Measurements from ENCODE around the gene HAGH. TPM values are rescaled to one million over a fixed set of nuclear protein-coding genes. Genes with fewer than 3 reads are reported as not detected.

HAGH gene
- total RNA-seq, 1 experiment from 2014 or later = 48.2 TPM

DNA sequence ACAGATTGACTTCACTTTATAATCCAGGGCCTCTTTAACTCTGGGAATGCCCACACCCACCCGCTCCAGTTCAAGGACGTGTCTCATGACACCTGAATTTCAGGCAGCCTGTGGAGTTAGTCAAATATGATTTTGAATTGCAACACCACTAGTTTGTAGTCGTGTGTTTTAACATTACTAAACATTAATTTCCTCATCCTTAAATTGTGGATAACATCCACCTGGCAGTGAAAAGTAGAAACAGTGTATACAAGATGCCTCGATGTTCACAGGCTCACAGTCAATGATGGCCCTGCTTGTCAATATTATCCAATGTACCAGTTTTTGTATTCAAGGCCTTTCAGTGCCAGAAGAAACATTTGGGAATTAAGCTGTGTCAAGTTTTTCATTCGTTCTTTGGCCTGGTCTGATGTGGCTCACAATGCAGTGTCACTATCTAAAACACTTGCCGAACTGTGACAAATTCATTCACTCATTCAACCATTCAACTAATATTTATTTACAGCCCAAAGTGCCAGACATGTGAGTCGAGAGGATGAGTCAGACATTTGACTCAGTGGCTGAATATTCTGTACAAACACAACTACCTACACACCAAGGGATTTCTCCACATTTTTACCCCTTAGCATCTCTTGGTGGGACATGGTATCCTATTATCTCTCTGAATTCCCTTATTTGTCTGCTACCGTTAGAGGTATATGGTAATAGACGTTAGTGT lies 43.9 kb upstream of the HAGH start:
- DNase-seq = no peak
- Mint-ChIP-seq H3K27me3 (ENCODE audit: unreplicated experiment) (peaks cover 10% of the 10 kb centered on the region), H3K4me1 (ENCODE audit: low read depth, unreplicated experiment) (peaks cover 13% of the 10 kb centered on the region), H3K27ac (ENCODE audit: unreplicated experiment) (peak overlapping the region; percentile 18), H3K9me3 (ENCODE audit: low read depth, unreplicated experiment) (peaks cover 2% of the 10 kb centered on the region), H3K4me3 (ENCODE audit: low read depth, unreplicated experiment) (no peak overlapping the region), H3K36me3 (ENCODE audit: insufficient read depth, unreplicated experiment) (no peaks in the 10 kb centered on the region)
- CTCF ChIA-PET = interaction anchor here (0.6 to 1.1 kb wide), 2 partner anchors 61 to 882 kb away, joined by 3 to 4 read pairs; partner anchors contain the start of gene SRRM2
- intact Hi-C loops (cut with micrococcal nuclease; ENCODE audit: unreplicated experiment) = no loop called here
- TF ChIP-seq, protein P1, sequence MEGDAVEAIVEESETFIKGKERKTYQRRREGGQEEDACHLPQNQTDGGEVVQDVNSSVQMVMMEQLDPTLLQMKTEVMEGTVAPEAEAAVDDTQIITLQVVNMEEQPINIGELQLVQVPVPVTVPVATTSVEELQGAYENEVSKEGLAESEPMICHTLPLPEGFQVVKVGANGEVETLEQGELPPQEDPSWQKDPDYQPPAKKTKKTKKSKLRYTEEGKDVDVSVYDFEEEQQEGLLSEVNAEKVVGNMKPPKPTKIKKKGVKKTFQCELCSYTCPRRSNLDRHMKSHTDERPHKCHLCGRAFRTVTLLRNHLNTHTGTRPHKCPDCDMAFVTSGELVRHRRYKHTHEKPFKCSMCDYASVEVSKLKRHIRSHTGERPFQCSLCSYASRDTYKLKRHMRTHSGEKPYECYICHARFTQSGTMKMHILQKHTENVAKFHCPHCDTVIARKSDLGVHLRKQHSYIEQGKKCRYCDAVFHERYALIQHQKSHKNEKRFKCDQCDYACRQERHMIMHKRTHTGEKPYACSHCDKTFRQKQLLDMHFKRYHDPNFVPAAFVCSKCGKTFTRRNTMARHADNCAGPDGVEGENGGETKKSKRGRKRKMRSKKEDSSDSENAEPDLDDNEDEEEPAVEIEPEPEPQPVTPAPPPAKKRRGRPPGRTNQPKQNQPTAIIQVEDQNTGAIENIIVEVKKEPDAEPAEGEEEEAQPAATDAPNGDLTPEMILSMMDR (IDR thresholded peaks at IDR 0.05; ENCODE audit: unreplicated experiment) = no peak
- BruUV-seq (replicated peaks) = no TSS peak

DNA sequence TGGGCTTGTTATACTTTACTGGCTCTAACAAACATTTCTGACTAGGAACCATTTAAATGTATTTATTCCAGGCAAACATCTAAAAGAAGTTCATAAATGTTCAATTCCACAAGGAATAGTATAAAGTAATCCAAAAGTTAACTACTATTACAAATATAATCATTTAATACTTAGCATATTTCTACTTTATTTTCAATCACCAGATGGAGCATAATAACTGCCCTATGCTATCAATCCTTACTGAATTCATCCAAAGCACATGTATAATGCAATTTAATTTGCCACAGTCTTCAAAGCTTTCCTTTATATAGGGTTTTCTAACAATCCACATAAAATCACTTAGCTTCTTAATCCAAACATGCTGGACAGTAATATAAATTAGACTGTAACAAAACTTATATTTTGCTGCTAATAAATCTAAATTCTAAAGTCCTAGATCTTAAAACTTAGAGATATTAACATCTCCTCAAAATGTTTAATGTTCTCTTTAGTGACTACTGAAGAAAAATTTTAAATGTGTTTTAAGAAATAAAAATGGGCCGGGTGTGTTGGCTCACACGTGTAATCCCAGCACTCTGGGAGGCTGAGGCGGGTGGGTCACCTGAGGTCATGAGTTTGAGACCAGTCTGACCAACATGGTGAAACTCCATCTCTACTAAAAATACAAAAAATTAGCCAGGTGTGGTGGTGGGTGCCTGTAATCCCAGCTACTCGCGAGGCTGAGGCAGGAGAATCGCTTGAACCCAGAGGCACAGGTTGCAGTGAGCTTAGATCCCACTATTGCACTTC lies 39.5 kb upstream of the HAGH start:
- no peak overlapping the region for H3K27ac Mint-ChIP-seq (ENCODE audit: unreplicated experiment)
- no peak overlapping the region for H3K4me3 Mint-ChIP-seq (ENCODE audit: low read depth, unreplicated experiment)
- CTCF ChIA-PET = interaction anchor here (0.5 to 1.0 kb wide), 3 partner anchors 42 to 527 kb away, joined by 3 to 4 read pairs (median 4); no protein-coding TSS in a partner anchor
- TF ChIP-seq, protein P1 (IDR thresholded peaks at IDR 0.05; ENCODE audit: unreplicated experiment) = no peak
- intact Hi-C loops (cut with micrococcal nuclease; ENCODE audit: unreplicated experiment) = no loop called here
- no peak for DNase-seq
- H3K27me3 Mint-ChIP-seq (ENCODE audit: unreplicated experiment) = peaks cover 14% of the 10 kb centered on the region
- H3K9me3 Mint-ChIP-seq (ENCODE audit: low read depth, unreplicated experiment) = no peaks in the 10 kb centered on the region
- BruUV-seq (replicated peaks) = no TSS peak
- H3K4me1 Mint-ChIP-seq (ENCODE audit: low read depth, unreplicated experiment) = peaks cover 12% of the 10 kb centered on the region
- no peaks in the 10 kb centered on the region for H3K36me3 Mint-ChIP-seq (ENCODE audit: insufficient read depth, unreplicated experiment)

DNA sequence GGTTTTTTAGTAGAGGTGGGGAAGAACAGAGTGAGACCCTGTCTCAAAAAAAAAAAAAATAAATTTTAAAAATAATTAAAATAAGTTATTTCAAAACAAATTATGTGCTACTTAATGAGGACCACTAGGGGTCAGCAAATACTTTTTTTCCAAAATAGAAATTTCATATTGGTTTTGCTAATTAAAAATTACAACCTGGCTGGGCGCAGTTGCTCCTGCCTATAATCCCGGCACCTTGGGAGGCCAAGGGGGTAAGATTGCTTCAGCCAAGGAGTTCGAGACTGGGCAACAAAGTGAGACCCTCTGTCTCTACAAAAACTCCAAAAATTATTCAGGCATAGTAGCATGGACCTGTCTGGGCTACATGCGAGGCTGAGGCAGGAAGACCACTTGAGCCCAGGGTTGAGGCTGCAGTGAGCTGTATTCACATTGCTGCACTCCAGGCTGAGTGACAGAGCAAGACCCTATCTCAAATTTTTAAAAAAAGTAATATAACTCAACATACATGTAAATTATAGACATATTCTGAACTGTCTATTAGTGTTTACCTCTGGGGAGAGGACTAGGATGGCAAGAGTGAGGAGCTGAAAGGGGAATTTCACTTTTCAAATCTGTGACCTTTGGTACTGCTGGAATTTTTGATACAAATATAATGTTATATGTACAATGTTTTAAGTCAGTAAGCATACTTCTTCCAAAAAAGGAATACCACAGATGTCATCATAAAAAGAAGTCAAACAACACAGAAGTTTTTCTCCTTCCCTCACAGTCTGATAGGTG lies 37.2 kb upstream of the HAGH start:
- H3K4me3 Mint-ChIP-seq (ENCODE audit: low read depth, unreplicated experiment) = no peak overlapping the region
- DNase-seq = no peak
- H3K27ac Mint-ChIP-seq (ENCODE audit: unreplicated experiment) = no peak overlapping the region
- CTCF ChIA-PET = interaction anchor here (0.6 to 1.3 kb wide), 4 partner anchors 44 to 276 kb away, joined by 3 to 6 read pairs (median 3); no protein-coding TSS in a partner anchor
- TF ChIP-seq, protein P1 (IDR thresholded peaks at IDR 0.05; ENCODE audit: unreplicated experiment) = no peak
- no TSS peak for BruUV-seq (replicated peaks)
- H3K27me3 Mint-ChIP-seq (ENCODE audit: unreplicated experiment) = peaks cover 36% of the 10 kb centered on the region
- no peaks in the 10 kb centered on the region for H3K36me3 Mint-ChIP-seq (ENCODE audit: insufficient read depth, unreplicated experiment)
- H3K4me1 Mint-ChIP-seq (ENCODE audit: low read depth, unreplicated experiment) = no peaks in the 10 kb centered on the region
- intact Hi-C loops (cut with micrococcal nuclease; ENCODE audit: unreplicated experiment) = loop anchor here (1.0 to 2.0 kb wide), 2 partner anchors 65 to 68 kb away; no protein-coding TSS in a partner anchor
- no peaks in the 10 kb centered on the region for H3K9me3 Mint-ChIP-seq (ENCODE audit: low read depth, unreplicated experiment)

DNA sequence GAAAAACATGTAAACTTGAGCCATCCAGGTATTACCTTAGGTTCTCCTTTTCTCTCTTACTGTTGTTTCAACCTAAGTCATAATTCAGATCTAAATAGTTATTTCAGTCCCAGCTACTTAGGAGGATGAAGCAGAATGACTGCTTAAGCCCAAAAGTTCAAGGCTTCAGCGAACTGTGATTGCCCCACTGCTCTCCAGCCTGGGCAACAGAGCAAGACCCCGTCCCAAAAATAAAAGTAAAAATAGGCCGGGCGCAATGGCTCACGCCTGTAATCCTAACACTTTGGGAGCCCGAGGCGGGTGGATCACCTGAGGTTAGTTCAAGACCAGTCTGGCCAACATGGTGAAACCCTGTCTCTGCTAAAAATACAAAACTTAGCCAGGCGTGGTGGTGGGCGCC lies 35.8 kb upstream of the HAGH start:
- Mint-ChIP-seq H3K9me3 (ENCODE audit: low read depth, unreplicated experiment) (no peaks in the 10 kb centered on the region), H3K4me1 (ENCODE audit: low read depth, unreplicated experiment) (peaks cover 9% of the 10 kb centered on the region), H3K27me3 (ENCODE audit: unreplicated experiment) (peaks cover 51% of the 10 kb centered on the region), H3K36me3 (ENCODE audit: insufficient read depth, unreplicated experiment) (no peaks in the 10 kb centered on the region), H3K4me3 (ENCODE audit: low read depth, unreplicated experiment) (no peak overlapping the region), H3K27ac (ENCODE audit: unreplicated experiment) (no peak overlapping the region)
- DNase-seq = no peak
- intact Hi-C loops (cut with micrococcal nuclease; ENCODE audit: unreplicated experiment) = loop anchor here (2.0 kb wide), 1 partner anchor 66 kb away; no protein-coding TSS in a partner anchor
- no TSS peak for BruUV-seq (replicated peaks)
- CTCF ChIA-PET = no interaction called here
- TF ChIP-seq, protein P1 (IDR thresholded peaks at IDR 0.05; ENCODE audit: unreplicated experiment) = no peak
